ENCODE measurements around the gene GLI3. TPM values are rescaled to one million over a fixed set of nuclear protein-coding genes. Genes with fewer than 3 reads are reported as not detected.

GLI3 gene
- total RNA-seq, 1 experiment from 2014 or later, result not detected

- TF ChIP-seq EZH2 (IDR thresholded peaks at IDR 0.05; ENCODE audit: low read depth) (no peak), CTCF (conservative IDR thresholded peaks at IDR 0.05) (no peak)
- H3K4me2 ChIP-seq, result no peak overlapping the region
- H2AFZ ChIP-seq, result no peak overlapping the region
- no peak overlapping the region for H3K4me3 ChIP-seq
- no peaks in the 10 kb centered on the region for H3F3A ChIP-seq (ENCODE audit: insufficient read depth, low read depth)
- intact Hi-C loops (cut with micrococcal nuclease; ENCODE audit: unreplicated experiment), result no loop called here
- H4K20me1 ChIP-seq (ENCODE audit: insufficient read depth), result no peaks in the 10 kb centered on the region
- no peaks in the 10 kb centered on the region for H3K79me2 ChIP-seq (ENCODE audit: low read depth)
- H3K27me3 ChIP-seq (ENCODE audit: insufficient read depth, low read depth), result peaks cover 95% of the 10 kb centered on the region
- ChIA-PET CTCF (no interaction called here), POLR2A (ENCODE audit: unreplicated experiment) (no interaction called here)
- BruUV-seq (replicated peaks), result no TSS peak
- no peak overlapping the region for H3K27ac ChIP-seq
- no peaks in the 10 kb centered on the region for H3K4me1 ChIP-seq (replicated peaks; ENCODE audit: insufficient read depth)
- no peaks in the 10 kb centered on the region for H3K9me3 ChIP-seq (ENCODE audit: insufficient read depth, low read depth)
- H3K36me3 ChIP-seq (ENCODE audit: low read depth), result no peaks in the 10 kb centered on the region
- no peaks in the 10 kb centered on the region; the same call in 1 of the 2 replicates for H3K9me2 ChIP-seq (ENCODE audit: insufficient read depth)
- DNase-seq, result no peak
Observed at GRCh38 chr7:42093349-42093905, 143.6 kb downstream of the GLI3 start.

GRCh38 chr7:42091461-42092291 is 145.3 kb downstream of the GLI3 start:
- H2AFZ ChIP-seq, result peak overlapping the region; percentile 15; the same call in 1 of the 2 replicates
- no peak overlapping the region for H3K27ac ChIP-seq
- H3K4me3 ChIP-seq, result no peak overlapping the region
- H3F3A ChIP-seq (ENCODE audit: insufficient read depth, low read depth), result no peaks in the 10 kb centered on the region
- no peaks in the 10 kb centered on the region for H4K20me1 ChIP-seq (ENCODE audit: insufficient read depth)
- no peak overlapping the region for H3K4me2 ChIP-seq
- BruUV-seq (replicated peaks), result no TSS peak
- H3K9me2 ChIP-seq (ENCODE audit: insufficient read depth), result no peaks in the 10 kb centered on the region; the same call in 1 of the 2 replicates
- intact Hi-C loops (cut with micrococcal nuclease; ENCODE audit: unreplicated experiment), result no loop called here
- no peak for DNase-seq
- ChIA-PET CTCF (no interaction called here), POLR2A (ENCODE audit: unreplicated experiment) (no interaction called here)
- no peaks in the 10 kb centered on the region for H3K9me3 ChIP-seq (ENCODE audit: insufficient read depth, low read depth)
- H3K27me3 ChIP-seq (ENCODE audit: insufficient read depth, low read depth), result peaks cover 85% of the 10 kb centered on the region
- TF ChIP-seq EZH2 (IDR thresholded peaks at IDR 0.05; ENCODE audit: low read depth) (no peak), CTCF (conservative IDR thresholded peaks at IDR 0.05) (no peak)
- H3K36me3 ChIP-seq (ENCODE audit: low read depth), result no peaks in the 10 kb centered on the region
- no peaks in the 10 kb centered on the region for H3K79me2 ChIP-seq (ENCODE audit: low read depth)
- H3K4me1 ChIP-seq (replicated peaks; ENCODE audit: insufficient read depth), result no peaks in the 10 kb centered on the region

GRCh38 chr7:42090806-42091205 is 146.2 kb downstream of the GLI3 start:
- CTCF ChIA-PET, result no interaction called here
- H3K9me2 ChIP-seq (ENCODE audit: insufficient read depth), result no peaks in the 10 kb centered on the region; the same call in 1 of the 2 replicates
- no peak overlapping the region for H2AFZ ChIP-seq
- peaks cover 77% of the 10 kb centered on the region for H3K27me3 ChIP-seq (ENCODE audit: insufficient read depth, low read depth)
- no peaks in the 10 kb centered on the region for H3K4me1 ChIP-seq (replicated peaks; ENCODE audit: insufficient read depth)
- no peak for TF ChIP-seq CTCF (conservative IDR thresholded peaks at IDR 0.05)
- no peak overlapping the region for H3K27ac ChIP-seq
- no peaks in the 10 kb centered on the region for H3K79me2 ChIP-seq (ENCODE audit: low read depth)
- H3K4me2 ChIP-seq, result no peak overlapping the region
- no peaks in the 10 kb centered on the region for H3F3A ChIP-seq (ENCODE audit: insufficient read depth, low read depth)
- no peak overlapping the region for H3K4me3 ChIP-seq
- H3K36me3 ChIP-seq (ENCODE audit: low read depth), result no peaks in the 10 kb centered on the region
- no peak for DNase-seq
- no TSS peak for BruUV-seq (replicated peaks)
- no peaks in the 10 kb centered on the region for H4K20me1 ChIP-seq (ENCODE audit: insufficient read depth)
- no peaks in the 10 kb centered on the region for H3K9me3 ChIP-seq (ENCODE audit: insufficient read depth, low read depth)
- POLR2A ChIA-PET (ENCODE audit: unreplicated experiment), result no interaction called here
- intact Hi-C loops (cut with micrococcal nuclease; ENCODE audit: unreplicated experiment), result no loop called here
